Erythroblast (primary cell): Measurements from ENCODE around the gene HEATR5A.

ENCODE experiments used
- GATA1 ChIP-seq: IDR thresholded peaks from 2 replicates; pipeline ENCODE4 v1.6.1; 2011; ENCODE audit warnings: low read depth, mild to moderate bottlenecking, control low read depth, low read length, moderate library complexity
- POLR2A ChIP-seq: IDR thresholded peaks from 2 replicates; pipeline ENCODE4 v1.6.1; 2011; ENCODE audit warnings: mild to moderate bottlenecking, low read length

DNA sequence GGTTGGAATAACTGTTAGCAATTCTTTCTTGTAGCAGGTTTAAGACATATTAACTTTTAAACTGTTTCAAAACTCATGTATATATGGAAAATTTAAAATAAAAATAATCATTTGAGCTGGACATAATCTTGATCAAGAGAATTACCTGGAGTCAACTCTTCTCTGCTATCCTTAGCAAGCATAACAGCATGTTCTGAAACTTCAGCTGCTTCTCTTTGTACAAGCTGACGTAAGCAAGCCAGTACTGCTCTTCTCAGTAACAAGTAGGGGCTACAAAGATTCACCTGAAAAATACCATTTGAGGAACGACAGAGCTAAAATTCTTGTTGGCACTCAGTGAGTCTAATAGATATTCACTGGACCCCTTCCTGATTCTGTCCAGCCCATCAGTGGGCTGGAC lies 83.0 kb downstream of the HEATR5A start:
- no peak for TF ChIP-seq POLR2A
- TF ChIP-seq GATA1: no peak
